ENCODE data around the gene ZDHHC7. TPM values are rescaled to one million over a fixed set of nuclear protein-coding genes. Genes with fewer than 3 reads are reported as not detected.

ZDHHC7 gene
- total RNA-seq, 1 experiment from 2014 or later, result 39.9 TPM

GRCh38 chr16:84986102-84986501 lies 25.2 kb downstream of the ZDHHC7 start:
- Histone ChIP-seq H3K4me1 (ENCODE audit: control insufficient read depth in 1 of 2, insufficient read depth in 2 of 2, low read length in 2 of 2) (peaks cover 22 to 30% of the 10 kb centered on the region in 2 experiments), H3K9ac (ENCODE audit: low read length) (peak overlapping the region; percentile 18; the same call in 1 of the 2 replicates), H3K9me3 (ENCODE audit: control insufficient read depth in 1 of 2, insufficient read depth in 1 of 2, low read depth in 1 of 2, low read length in 2 of 2) (no peaks in the 10 kb centered on the region), H3K27ac (ENCODE audit: low read depth, low read length) (peak overlapping the region; percentile 68), H3K9me2 (ENCODE audit: insufficient read depth) (no peaks in the 10 kb centered on the region), H3K4me2 (ENCODE audit: low read length) (peak overlapping the region; percentile 63), H3K4me3 (replicated peaks in 1 of 2; ENCODE audit: low read depth in 1 of 2, low read length in 2 of 2) (peak overlapping the region in 1 of 2 experiments; percentile 21; a peak in 1 of 4 replicates), H2AFZ (ENCODE audit: low read depth, low read length, poor library complexity, severe bottlenecking) (no peak overlapping the region), H3K27me3 (ENCODE audit: insufficient read depth, low read length) (no peaks in the 10 kb centered on the region), H3K79me2 (ENCODE audit: insufficient read depth, low read length) (peaks cover 48% of the 10 kb centered on the region), H4K20me1 (ENCODE audit: insufficient read depth) (no peaks in the 10 kb centered on the region; the same call in 1 of the 2 replicates), H3K36me3 (ENCODE audit: control insufficient read depth in 1 of 2, insufficient read depth in 2 of 2, low read length in 2 of 2) (peaks cover 23 to 52% of the 10 kb centered on the region in 2 experiments; a peak in 3 of 4 replicates)
- intact Hi-C loops (cut with micrococcal nuclease), result no loop called here
- DNase-seq (ENCODE audit: low read depth, low spot score) (no peak), ATAC-seq (no peak)
- BruUV-seq (replicated peaks), result no TSS peak
- CTCF ChIA-PET, result interaction anchor here (1.0 kb wide), 1 partner anchor 15 kb away, joined by 5 read pairs; no protein-coding TSS in a partner anchor
- TF ChIP-seq ZBTB33 (IDR thresholded peaks at IDR 0.05; ENCODE audit: extremely low read depth, insufficient replicate concordance, low read length) (no peak), EZH2 (IDR thresholded peaks at IDR 0.05) (no peak), RAD21 (IDR thresholded peaks at IDR 0.05; ENCODE audit: low read depth) (no peak), FOSL1 (IDR thresholded peaks at IDR 0.05; ENCODE audit: low read depth) (no peak), EGR1 (IDR thresholded peaks at IDR 0.05; ENCODE audit: low read depth) (no peak), TCF7L2 (IDR thresholded peaks at IDR 0.05; ENCODE audit: borderline replicate concordance, extremely low read depth, insufficient read depth, insufficient read length) (no peak), REST (IDR thresholded peaks at IDR 0.05; ENCODE audit: low read depth) (no peak), CEBPB (IDR thresholded peaks at IDR 0.05; ENCODE audit: low read depth) (no peak), SP1 (IDR thresholded peaks at IDR 0.05; ENCODE audit: low read depth) (no peak), YY1 (IDR thresholded peaks at IDR 0.05; ENCODE audit: extremely low read depth, insufficient replicate concordance, low read depth, low read length) (no peak), EZH2phosphoT487 (IDR thresholded peaks at IDR 0.05; ENCODE audit: borderline replicate concordance) (no peak), JUND (IDR thresholded peaks at IDR 0.05) (no peak), SRF (IDR thresholded peaks at IDR 0.05; ENCODE audit: low read depth) (no peak), POLR2AphosphoS5 (IDR thresholded peaks at IDR 0.05; ENCODE audit: low read depth, low read length) (no peak), MAX (IDR thresholded peaks at IDR 0.05) (no peak), SIN3A (IDR thresholded peaks at IDR 0.05; ENCODE audit: low read depth) (no peak), CTCF (IDR thresholded peaks at IDR 0.05 in 2 of 3, conservative IDR thresholded peaks at IDR 0.05 in 1 of 3; ENCODE audit: borderline replicate concordance in 1 of 3, insufficient read depth in 1 of 3, low read depth in 2 of 3, low read length in 2 of 3) (no peak), ZNF274 (IDR thresholded peaks at IDR 0.05; ENCODE audit: low read depth, low read length) (no peak), ZFX (IDR thresholded peaks at IDR 0.05) (no peak), POLR2A (IDR thresholded peaks at IDR 0.05; ENCODE audit: borderline replicate concordance, extremely low read depth, insufficient read depth, insufficient read length) (no peak)
- RAD21 ChIA-PET (ENCODE audit: low non-redundant PET in 1 of 2, low total read pairs in 2 of 2, uncharacterized antibody in 2 of 2, unreplicated experiment in 2 of 2), result no interaction called here
- POLR2A ChIA-PET, result no interaction called here
